Transverse colon (tissue), 4 donors: ENCODE results near the gene VPS37D. TPM values are rescaled to one million over a fixed set of nuclear protein-coding genes. Genes with fewer than 3 reads are reported as not detected.

ENCODE experiments used
- DNase-seq: peaks from one replicate; pipeline ENCODE4 v3.0.0-alpha.2; 2019
- H3K27ac ChIP-seq, 4 donors: fragments of 200-600 bp; sonication (generic); 2 replicates each; pipeline ENCODE4 v1.5.1; 2016 to 2018; ENCODE audit warnings: inconsistent platforms in 4 of 4
- H3K27me3 ChIP-seq: fragments of 200-600 bp; sonication (generic); 2 replicates; pipeline ENCODE4 v1.5.1; 2017; ENCODE audit warnings: inconsistent platforms
- H3K36me3 ChIP-seq, 4 donors: fragments of 200-600 bp; sonication (generic); 2 replicates each; pipeline ENCODE4 v1.5.1; 2017 to 2019; ENCODE audit warnings: inconsistent platforms in 4 of 4
- H3K4me1 ChIP-seq, 4 donors: fragments of 200-600 bp; sonication (generic); 2 replicates each; pipeline ENCODE4 v1.5.1; 2017 to 2020; ENCODE audit warnings: inconsistent platforms in 4 of 4
- H3K4me3 ChIP-seq, 4 donors: fragments of 200-600 bp; sonication (generic); 1 replicate in 1 of 4; 2 replicates in 3 of 4; pipeline versions ENCODE4 v1.5.1 to v1.6.1; 2017 to 2019; ENCODE audit warnings: inconsistent platforms in 4 of 4
- H3K9me3 ChIP-seq, 2 donors: fragments of 200-600 bp; sonication (generic); 2 replicates each; pipeline ENCODE4 v1.5.1; 2017 to 2019; ENCODE audit warnings: inconsistent platforms in 2 of 2
- EP300 ChIP-seq: sonication (generic); formaldehyde crosslinking; IDR thresholded peaks from one replicate; pipeline ENCODE4 v1.6.1; 2017; ENCODE audit warnings: antibody characterized with exemption, low read depth
- POLR2A ChIP-seq: fragments of 450-650 bp; IDR thresholded peaks from one replicate; pipeline ENCODE4 v1.6.1; 2016; ENCODE audit warnings: antibody characterized with exemption, mild to moderate bottlenecking, moderate library complexity
- POLR2AphosphoS5 ChIP-seq, 3 donors: sonication (generic); formaldehyde crosslinking; IDR thresholded peaks; one replicate each; pipeline ENCODE4 v1.6.1; 2016; ENCODE audit warnings: antibody characterized with exemption in 3 of 3
- WGBS, 2 donors: methylation state at CpG; one replicate each; pipeline ENCODE4 v1.1.5; 2018; ENCODE audit warnings: low coverage in 1 of 2; 5-methylcytosine and 5-hydroxymethylcytosine counted together
- in situ Hi-C, 4 donors: fragments of 200-750 bp; cut with MboI; loops; one replicate each; pipeline versions ENCODE4 v1.15.0 to v1.15.1; 2017; ENCODE audit warnings: low sequenced_read_pairs in 3 of 4, low pct_ligation_motif_present in 1 of 4, low pct_unique_long_range_greater_than_20kb in 1 of 4
- intact Hi-C: fragments of 100-400 bp; cut with DNase I; formaldehyde crosslinking; loops from one replicate; pipeline ENCODE4 v1.15.1; 2023; ENCODE audit warnings: low total_unique reads
- total RNA-seq, 4 donors: library from RNA; depleted of rRNA; stranded (reverse); fragments of >200 nt; gene quantifications; one replicate each; pipeline ENCODE4 v1.1.0, GENCODE V29; 2016
- TF ChIP-seq, protein P1 (sequence below), 5 experiments: fragments of 200-600 bp in 3 of 5; fragments of 450-650 bp in 2 of 5; sonication (generic) in 3 of 5; IDR thresholded peaks; 1 replicate in 2 of 5; 2 replicates in 3 of 5; pipeline ENCODE4 v1.5.1; 2016 to 2017; ENCODE audit warnings: antibody characterized with exemption in 5 of 5, inconsistent platforms in 3 of 5, mild to moderate bottlenecking in 2 of 5, moderate library complexity in 1 of 5

Gene VPS37D
- total RNA-seq, 4 donors from 2014 or later: 0.82 to 3.5 TPM; not detected in 2

- 89 to 92% methylated on average over 2 to 8 of the region's 8 CpGs for WGBS, 2 donors
- TF ChIP-seq EP300 (no peak), POLR2AphosphoS5 (IDR thresholded peaks at IDR 0.05) (no peak), POLR2A (no peak)
- TF ChIP-seq, protein P1, sequence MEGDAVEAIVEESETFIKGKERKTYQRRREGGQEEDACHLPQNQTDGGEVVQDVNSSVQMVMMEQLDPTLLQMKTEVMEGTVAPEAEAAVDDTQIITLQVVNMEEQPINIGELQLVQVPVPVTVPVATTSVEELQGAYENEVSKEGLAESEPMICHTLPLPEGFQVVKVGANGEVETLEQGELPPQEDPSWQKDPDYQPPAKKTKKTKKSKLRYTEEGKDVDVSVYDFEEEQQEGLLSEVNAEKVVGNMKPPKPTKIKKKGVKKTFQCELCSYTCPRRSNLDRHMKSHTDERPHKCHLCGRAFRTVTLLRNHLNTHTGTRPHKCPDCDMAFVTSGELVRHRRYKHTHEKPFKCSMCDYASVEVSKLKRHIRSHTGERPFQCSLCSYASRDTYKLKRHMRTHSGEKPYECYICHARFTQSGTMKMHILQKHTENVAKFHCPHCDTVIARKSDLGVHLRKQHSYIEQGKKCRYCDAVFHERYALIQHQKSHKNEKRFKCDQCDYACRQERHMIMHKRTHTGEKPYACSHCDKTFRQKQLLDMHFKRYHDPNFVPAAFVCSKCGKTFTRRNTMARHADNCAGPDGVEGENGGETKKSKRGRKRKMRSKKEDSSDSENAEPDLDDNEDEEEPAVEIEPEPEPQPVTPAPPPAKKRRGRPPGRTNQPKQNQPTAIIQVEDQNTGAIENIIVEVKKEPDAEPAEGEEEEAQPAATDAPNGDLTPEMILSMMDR (IDR thresholded peaks at IDR 0.05): no peak
- Histone ChIP-seq H3K27ac (no peak overlapping the region), H3K9me3 (no peaks in the 10 kb centered on the region), H3K4me1 (peaks cover 0 to 10% (median 6%) of the 10 kb centered on the region in 4 donors), H3K4me3 (no peak overlapping the region), H3K36me3 (peaks cover 0 to 23% (median 10%) of the 10 kb centered on the region in 4 donors), H3K27me3 (no peaks in the 10 kb centered on the region)
- DNase-seq: no peak
- in situ Hi-C loops (no loop called here), intact Hi-C loops (loop anchor here (10.0 kb wide), 1 partner anchor 47 kb away; the partner anchor contains the start of gene ABHD11)
Observed at GRCh38 chr7:73688288-73688687, 20.7 kb downstream of the VPS37D start.

DNA sequence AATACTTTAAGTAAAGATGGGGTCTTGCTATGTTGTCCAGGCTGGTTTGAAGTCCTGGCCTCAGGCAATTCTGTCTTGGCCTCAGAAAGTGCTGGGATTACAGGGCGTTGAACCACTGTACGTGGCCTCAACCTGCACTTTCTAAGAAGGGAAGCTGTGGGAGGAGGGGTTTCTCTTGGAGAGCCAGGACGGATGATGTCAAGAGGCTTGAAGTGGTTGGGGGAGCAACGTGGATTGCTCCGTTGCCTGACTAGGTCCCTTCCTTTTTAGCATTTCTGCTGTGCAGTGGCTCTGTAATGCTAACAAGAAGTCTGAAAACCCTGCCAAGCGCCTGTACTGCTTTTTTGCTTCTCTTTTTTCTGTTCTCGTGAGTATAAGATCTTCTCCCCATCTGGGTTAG, 23.0 kb downstream of the VPS37D start:
- Histone ChIP-seq H3K4me1 (no peaks in the 10 kb centered on the region), H3K9me3 (no peaks in the 10 kb centered on the region), H3K4me3 (no peak overlapping the region), H3K27ac (no peak overlapping the region), H3K27me3 (no peaks in the 10 kb centered on the region), H3K36me3 (peaks cover 0 to 39% (median 18%) of the 10 kb centered on the region in 4 donors)
- in situ Hi-C loops: no loop called here
- DNase-seq: no peak
- TF ChIP-seq POLR2A (no peak), EP300 (no peak), POLR2AphosphoS5 (IDR thresholded peaks at IDR 0.05) (no peak)
- TF ChIP-seq, protein P1 (IDR thresholded peaks at IDR 0.05): no peak
- WGBS, 2 donors: 84 to 93% methylated on average over 2 to 7 of the region's 7 CpGs
- intact Hi-C loops: no loop called here

GRCh38 chr7:73696372-73696771, 28.7 kb downstream of the VPS37D start:
- in situ Hi-C loops (no loop called here), intact Hi-C loops (no loop called here)
- Histone ChIP-seq H3K4me3 (no peak overlapping the region), H3K9me3 (no peaks in the 10 kb centered on the region), H3K4me1 (no peaks in the 10 kb centered on the region), H3K27me3 (no peaks in the 10 kb centered on the region), H3K27ac (no peak overlapping the region), H3K36me3 (peaks cover 0 to 40% (median 18%) of the 10 kb centered on the region in 4 donors)
- 90% methylated on average over 3 to 4 of the region's 4 CpGs for WGBS, 2 donors
- no peak for DNase-seq
- TF ChIP-seq EP300 (no peak), POLR2AphosphoS5 (IDR thresholded peaks at IDR 0.05) (no peak), POLR2A (no peak)
- TF ChIP-seq, protein P1 (IDR thresholded peaks at IDR 0.05): no peak

DNA sequence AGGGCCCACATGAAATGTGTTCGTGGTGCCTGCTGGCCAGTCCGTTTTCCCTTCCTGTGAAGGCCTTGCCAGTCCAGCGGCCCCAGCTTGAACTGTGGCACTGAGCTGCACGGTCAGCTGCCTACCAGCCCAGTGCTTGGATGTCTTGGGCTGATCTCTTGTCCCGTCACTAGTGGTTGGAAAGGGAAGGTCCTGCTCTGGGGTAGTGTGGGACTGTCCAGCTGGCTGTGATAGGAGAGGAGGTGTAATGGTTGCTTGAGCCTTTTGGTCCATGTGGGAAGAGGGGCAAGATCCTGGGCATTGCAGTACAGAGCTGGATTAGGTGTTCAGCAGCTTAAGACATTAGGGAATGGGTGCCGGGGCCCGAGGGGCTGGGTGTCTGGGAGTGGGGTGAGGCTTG, 30.8 kb downstream of the VPS37D start:
- no peak for DNase-seq
- Histone ChIP-seq H3K4me3 (no peak overlapping the region), H3K27me3 (no peaks in the 10 kb centered on the region), H3K27ac (no peak overlapping the region), H3K36me3 (peaks cover 0 to 24% (median 11%) of the 10 kb centered on the region in 4 donors), H3K9me3 (no peaks in the 10 kb centered on the region), H3K4me1 (peaks cover 0 to under 1% (median under 1%) of the 10 kb centered on the region in 4 donors)
- in situ Hi-C loops: no loop called here
- 83% methylated on average over 7 of the region's 7 CpGs; no CpG with 5 or more reads in 1 of the 2 donors for WGBS, 2 donors
- TF ChIP-seq POLR2A: no peak
- no peak for TF ChIP-seq POLR2AphosphoS5 (IDR thresholded peaks at IDR 0.05)
- TF ChIP-seq EP300: no peak
- TF ChIP-seq, protein P1 (IDR thresholded peaks at IDR 0.05): no peak
- intact Hi-C loops: no loop called here
